GM23338 (cell line): ENCODE measurements around the gene EPS8. TPM values are rescaled to one million over a fixed set of nuclear protein-coding genes. Genes with fewer than 3 reads are reported as not detected.

Experiments
- ATAC-seq: fragments of 200-7000 bp; cut with Tn5 transposase; 3 replicates; pipeline ENCODE4 v1.9.1; 2020
- DNase-seq: peaks from one replicate; pipeline ENCODE4 v3.0.0-alpha.2; 2015; ENCODE audit warnings: low spot score
- H2AFZ ChIP-seq: fragments of 200-600 bp; sonication (generic); 2 replicates; pipeline ENCODE4 v1.8.0; 2016; ENCODE audit warnings: antibody characterized with exemption, mild to moderate bottlenecking, moderate library complexity
- H3F3A ChIP-seq: fragments of 200-600 bp; sonication (generic); replicated peaks from 2 replicates; pipeline ENCODE4 v1.8.0; 2017; ENCODE audit warnings: antibody characterized with exemption, mixed run types, low read depth
- H3K27ac ChIP-seq: fragments of 200-600 bp; sonication (generic); 2 replicates; pipeline ENCODE4 v1.6.1; 2016; ENCODE audit warnings: low read depth
- H3K27me3 ChIP-seq: fragments of 200-600 bp; sonication (generic); 2 replicates; pipeline ENCODE4 v1.8.0; 2016; ENCODE audit warnings: mild to moderate bottlenecking, mixed run types, moderate library complexity; ENCODE audit not compliant: insufficient read depth
- H3K36me3 ChIP-seq: fragments of 200-600 bp; sonication (generic); 2 replicates; pipeline ENCODE4 v1.8.0; 2016; ENCODE audit warnings: mild to moderate bottlenecking; ENCODE audit not compliant: insufficient read depth
- H3K4me1 ChIP-seq: fragments of 200-600 bp; sonication (generic); 2 replicates; pipeline ENCODE4 v1.8.0; 2016; ENCODE audit warnings: mild to moderate bottlenecking, moderate library complexity; ENCODE audit not compliant: insufficient read depth
- H3K4me2 ChIP-seq: fragments of 200-600 bp; sonication (generic); 2 replicates; pipeline ENCODE4 v1.7.1; 2017; ENCODE audit warnings: mixed run types
- H3K4me3 ChIP-seq: fragments of 200-600 bp; sonication (generic); 2 replicates; pipeline ENCODE4 v1.6.1; 2016; ENCODE audit warnings: mixed run types
- H3K79me2 ChIP-seq: fragments of 200-600 bp; sonication (generic); replicated peaks from 2 replicates; pipeline ENCODE4 v1.8.0; 2017; ENCODE audit warnings: mild to moderate bottlenecking; ENCODE audit not compliant: insufficient read depth
- H3K9me2 ChIP-seq: fragments of 200-600 bp; sonication (generic); 2 replicates; pipeline ENCODE4 v1.8.0; 2017; ENCODE audit not compliant: insufficient read depth
- H4K20me1 ChIP-seq: fragments of 200-600 bp; sonication (generic); replicated peaks from 2 replicates; pipeline ENCODE4 v1.8.0; 2017; ENCODE audit warnings: mild to moderate bottlenecking; ENCODE audit not compliant: insufficient read depth
- H3K27ac Mint-ChIP-seq: 2 replicates; pipeline ENCODE4 v1.8.0; 2020; ENCODE audit warnings: inconsistent platforms, mild to moderate bottlenecking, moderate library complexity, mixed read lengths
- H3K27me3 Mint-ChIP-seq: 3 replicates; pipeline ENCODE4 v1.8.0; 2022; ENCODE audit warnings: low read depth, mild to moderate bottlenecking, moderate library complexity, mixed read lengths, inconsistent platforms; ENCODE audit not compliant: insufficient read depth, poor library complexity
- H3K36me3 Mint-ChIP-seq: 3 replicates; pipeline ENCODE4 v1.8.0; 2021; ENCODE audit warnings: low read depth, mild to moderate bottlenecking, inconsistent platforms, moderate library complexity, mixed read lengths
- H3K4me1 Mint-ChIP-seq: 3 replicates; pipeline ENCODE4 v1.8.0; 2020; ENCODE audit warnings: mild to moderate bottlenecking, inconsistent platforms, mixed read lengths
- H3K4me3 Mint-ChIP-seq: 3 replicates; pipeline ENCODE4 v1.8.0; 2021; ENCODE audit warnings: moderate library complexity, mild to moderate bottlenecking, inconsistent platforms, mixed read lengths
- H3K9me3 Mint-ChIP-seq: 3 replicates; pipeline ENCODE4 v1.8.0; 2020; ENCODE audit warnings: moderate library complexity, mild to moderate bottlenecking, inconsistent platforms, mixed read lengths
- CREB1 ChIP-seq: fragments of 250-450 bp; sonication (Bioruptor Pico); IDR thresholded peaks from 2 replicates; pipeline ENCODE4 v1.5.0; 2020; ENCODE audit warnings: low read depth, mild to moderate bottlenecking, moderate library complexity
- ETS1 ChIP-seq: IDR thresholded peaks from 2 replicates; pipeline ENCODE4 v1.6.1; 2016; ENCODE audit warnings: antibody characterized with exemption
- EZH2 ChIP-seq: fragments of 200-600 bp; sonication (generic); IDR thresholded peaks from one replicate; pipeline ENCODE4 v1.8.0; 2017; ENCODE audit warnings: antibody characterized with exemption, mild to moderate bottlenecking, low read depth; ENCODE audit not compliant: unreplicated experiment
- EZH2phosphoT487 ChIP-seq: fragments of 200-600 bp; sonication (generic); IDR thresholded peaks from one replicate; pipeline ENCODE4 v1.8.1; 2018; ENCODE audit warnings: antibody characterized with exemption; ENCODE audit not compliant: unreplicated experiment
- JUNB ChIP-seq: IDR thresholded peaks from one replicate; pipeline ENCODE4 v1.6.1; 2016; ENCODE audit warnings: antibody characterized with exemption; ENCODE audit not compliant: unreplicated experiment
- NANOG ChIP-seq: IDR thresholded peaks from 2 replicates; pipeline ENCODE4 v1.6.1; 2016; ENCODE audit warnings: antibody characterized with exemption, borderline replicate concordance
- POLR2AphosphoS5 ChIP-seq: IDR thresholded peaks from 2 replicates; pipeline ENCODE4 v1.6.1; 2016; ENCODE audit warnings: antibody characterized with exemption, low read depth
- REST ChIP-seq: IDR thresholded peaks from one replicate; pipeline ENCODE4 v1.6.1; 2018; ENCODE audit warnings: antibody characterized with exemption; ENCODE audit not compliant: unreplicated experiment
- STAT1 ChIP-seq: IDR thresholded peaks from one replicate; pipeline ENCODE4 v1.6.1; 2016; ENCODE audit warnings: antibody characterized with exemption; ENCODE audit not compliant: unreplicated experiment
- ZNF114 ChIP-seq: fragments of 250-450 bp; sonication (Bioruptor Pico); IDR thresholded peaks from 2 replicates; pipeline ENCODE4 v1.5.0; 2020; ENCODE audit warnings: mild to moderate bottlenecking, moderate library complexity
- ZNF331 ChIP-seq: fragments of 250-450 bp; sonication (Bioruptor Pico); IDR thresholded peaks from 2 replicates; pipeline ENCODE4 v1.5.0; 2020; ENCODE audit warnings: low read depth, mild to moderate bottlenecking, moderate library complexity
- polyA plus RNA-seq: library from polyadenylated mRNA; unstranded; fragments of >200 nt; fragmentation: Nextera tagmentation; extraction: Ambion mirVana; gene quantifications from 2 replicates; pipeline ENCODE4 v1.2.1, GENCODE V29; 2016
- total RNA-seq: library from RNA; depleted of rRNA; stranded (reverse); fragments of >200 nt; shearing (Covaris generic); gene quantifications from 2 replicates; pipeline ENCODE4 v1.2.3, GENCODE V29; 2014

EPS8 gene
- total and polyA plus RNA-seq, 2 experiments from 2014 or later: 3.5 to 5.4 TPM

GRCh38 chr12:15808652-15809051 is 19.5 kb upstream of the EPS8 start:
- no peaks in the 10 kb centered on the region for H3K36me3 ChIP-seq
- no peak overlapping the region for H3K27ac ChIP-seq
- Mint-ChIP-seq H3K36me3 (no peaks in the 10 kb centered on the region), H3K4me1 (no peaks in the 10 kb centered on the region), H3K27me3 (no peaks in the 10 kb centered on the region), H3K4me3 (no peak overlapping the region), H3K27ac (no peak overlapping the region), H3K9me3 (no peaks in the 10 kb centered on the region)
- no peaks in the 10 kb centered on the region for H3K27me3 ChIP-seq
- H3K4me2 ChIP-seq: no peak overlapping the region
- ATAC-seq (no peak), DNase-seq (no peak)
- TF ChIP-seq POLR2AphosphoS5 (no peak), CREB1 (CRISPR knock-in tag) (no peak), EZH2 (no peak), STAT1 (no peak), ZNF114 (CRISPR knock-in tag) (no peak), EZH2phosphoT487 (no peak), ZNF331 (CRISPR knock-in tag) (no peak)
- H3K4me1 ChIP-seq: no peaks in the 10 kb centered on the region
- H2AFZ ChIP-seq: peak overlapping the region; percentile 23; the same call in 1 of the 2 replicates
- H3F3A ChIP-seq: no peaks in the 10 kb centered on the region
- H3K9me2 ChIP-seq: no peaks in the 10 kb centered on the region; the same call in 1 of the 2 replicates
- no peaks in the 10 kb centered on the region for H3K79me2 ChIP-seq
- no peaks in the 10 kb centered on the region for H4K20me1 ChIP-seq
- no peak overlapping the region for H3K4me3 ChIP-seq

GRCh38 chr12:15808250-15808649 is 19.1 kb upstream of the EPS8 start:
- Histone ChIP-seq H3F3A (no peaks in the 10 kb centered on the region), H3K27ac (no peak overlapping the region), H2AFZ (peak overlapping the region; percentile 23; the same call in 1 of the 2 replicates), H3K9me2 (no peaks in the 10 kb centered on the region; the same call in 1 of the 2 replicates), H3K4me3 (no peak overlapping the region), H3K4me1 (no peaks in the 10 kb centered on the region), H4K20me1 (no peaks in the 10 kb centered on the region), H3K36me3 (no peaks in the 10 kb centered on the region), H3K4me2 (no peak overlapping the region), H3K79me2 (no peaks in the 10 kb centered on the region), H3K27me3 (no peaks in the 10 kb centered on the region)
- H3K27ac Mint-ChIP-seq: no peak overlapping the region
- no peaks in the 10 kb centered on the region for H3K27me3 Mint-ChIP-seq
- DNase-seq (no peak), ATAC-seq (no peak)
- no peaks in the 10 kb centered on the region for H3K9me3 Mint-ChIP-seq
- no peaks in the 10 kb centered on the region for H3K36me3 Mint-ChIP-seq
- H3K4me1 Mint-ChIP-seq: no peaks in the 10 kb centered on the region
- H3K4me3 Mint-ChIP-seq: no peak overlapping the region
- TF ChIP-seq NANOG (no peak), REST (no peak), ETS1 (no peak), ZNF114 (CRISPR knock-in tag) (no peak), JUNB (no peak), CREB1 (CRISPR knock-in tag) (no peak), ZNF331 (CRISPR knock-in tag) (no peak)
